ENCODE measurements around the gene EME2.

Gene EME2

DNA sequence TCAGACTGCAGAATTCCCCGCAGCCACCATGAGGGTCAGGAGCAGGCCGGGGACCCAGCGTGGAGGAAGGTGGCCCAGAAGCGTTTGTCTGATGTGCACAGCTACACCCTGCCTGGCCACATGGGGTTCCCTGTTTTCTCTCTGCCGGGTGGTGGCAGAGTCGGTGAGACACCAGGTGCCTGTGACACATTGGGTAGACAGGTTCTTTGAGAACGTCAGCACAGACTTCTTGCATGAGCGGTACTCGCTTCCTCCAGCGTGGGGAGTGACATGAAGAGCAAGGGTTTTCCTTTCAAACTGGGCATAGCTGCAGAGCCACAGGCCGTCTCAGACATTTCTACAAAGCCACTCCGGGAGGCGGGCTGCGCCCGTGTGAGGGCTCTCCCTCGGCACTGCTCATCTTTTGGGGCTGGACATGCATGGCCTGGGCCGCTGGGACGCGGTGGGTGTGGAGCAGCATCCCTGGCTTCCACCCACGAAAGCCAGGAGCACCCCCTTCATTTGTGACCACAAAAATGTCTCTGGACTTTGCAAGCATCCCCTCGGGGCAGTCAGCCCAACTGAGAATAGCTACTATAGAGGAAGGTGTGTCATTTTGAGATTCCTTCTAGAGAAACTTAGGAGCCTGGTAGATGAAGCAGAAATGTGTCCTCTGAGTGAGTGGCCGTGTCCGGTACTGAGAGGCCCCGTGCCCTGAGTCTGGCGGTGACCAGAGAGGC is 27.3 kb upstream of the EME2 start:
- DNase-seq (ENCODE audit: low read depth, low spot score): peak; percentile 77
- peak overlapping the region; percentile 20 for H3K4me3 ChIP-seq (ENCODE audit: low read depth, low read length)
- TF ChIP-seq, protein P1, sequence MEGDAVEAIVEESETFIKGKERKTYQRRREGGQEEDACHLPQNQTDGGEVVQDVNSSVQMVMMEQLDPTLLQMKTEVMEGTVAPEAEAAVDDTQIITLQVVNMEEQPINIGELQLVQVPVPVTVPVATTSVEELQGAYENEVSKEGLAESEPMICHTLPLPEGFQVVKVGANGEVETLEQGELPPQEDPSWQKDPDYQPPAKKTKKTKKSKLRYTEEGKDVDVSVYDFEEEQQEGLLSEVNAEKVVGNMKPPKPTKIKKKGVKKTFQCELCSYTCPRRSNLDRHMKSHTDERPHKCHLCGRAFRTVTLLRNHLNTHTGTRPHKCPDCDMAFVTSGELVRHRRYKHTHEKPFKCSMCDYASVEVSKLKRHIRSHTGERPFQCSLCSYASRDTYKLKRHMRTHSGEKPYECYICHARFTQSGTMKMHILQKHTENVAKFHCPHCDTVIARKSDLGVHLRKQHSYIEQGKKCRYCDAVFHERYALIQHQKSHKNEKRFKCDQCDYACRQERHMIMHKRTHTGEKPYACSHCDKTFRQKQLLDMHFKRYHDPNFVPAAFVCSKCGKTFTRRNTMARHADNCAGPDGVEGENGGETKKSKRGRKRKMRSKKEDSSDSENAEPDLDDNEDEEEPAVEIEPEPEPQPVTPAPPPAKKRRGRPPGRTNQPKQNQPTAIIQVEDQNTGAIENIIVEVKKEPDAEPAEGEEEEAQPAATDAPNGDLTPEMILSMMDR (IDR thresholded peaks at IDR 0.05; ENCODE audit: low read depth, low read length): no peak
- in situ Hi-C loops (cut with HindIII; ENCODE audit: low sequenced_read_pairs): no loop called here

GRCh38 chr16:1745900-1746692 is 26.5 kb upstream of the EME2 start:
- DNase-seq (ENCODE audit: low read depth, low spot score): peak; percentile 92
- H3K4me3 ChIP-seq (ENCODE audit: low read depth, low read length): peak overlapping the region; percentile 20
- in situ Hi-C loops (cut with HindIII; ENCODE audit: low sequenced_read_pairs): no loop called here
- TF ChIP-seq, protein P1 (IDR thresholded peaks at IDR 0.05; ENCODE audit: low read depth, low read length): no peak

DNA sequence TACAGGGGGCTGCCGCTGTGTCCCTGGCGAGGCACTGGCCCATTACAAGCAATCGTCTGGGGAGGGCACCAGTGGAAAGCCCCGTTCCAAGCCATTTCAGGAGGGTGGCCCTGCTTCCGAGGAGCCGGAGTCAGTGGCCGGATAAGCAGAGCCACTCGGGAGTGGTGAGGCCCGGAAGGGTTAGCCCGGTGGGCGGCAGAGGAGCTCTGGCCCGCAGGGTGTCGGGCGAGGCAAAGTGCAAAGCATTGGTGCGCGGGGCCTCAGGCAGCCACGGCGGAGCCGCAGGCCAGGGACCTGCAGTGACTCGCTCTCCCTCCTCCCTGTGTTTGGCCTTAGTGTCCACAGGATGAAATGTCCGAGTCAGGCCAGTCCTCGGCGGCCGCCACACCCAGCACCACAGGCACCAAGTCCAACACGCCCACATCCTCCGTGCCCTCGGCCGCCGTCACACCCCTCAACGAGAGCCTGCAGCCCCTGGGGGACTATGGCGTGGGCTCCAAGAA is 25.9 kb upstream of the EME2 start:
- no peak for DNase-seq (ENCODE audit: low read depth, low spot score)
- H3K4me3 ChIP-seq (ENCODE audit: low read depth, low read length): no peak overlapping the region
- TF ChIP-seq, protein P1 (IDR thresholded peaks at IDR 0.05; ENCODE audit: low read depth, low read length): no peak
- in situ Hi-C loops (cut with HindIII; ENCODE audit: low sequenced_read_pairs): no loop called here

- in situ Hi-C loops (cut with HindIII; ENCODE audit: low sequenced_read_pairs): no loop called here
- no peak for DNase-seq (ENCODE audit: low read depth, low spot score)
- H3K4me3 ChIP-seq (ENCODE audit: low read depth, low read length): no peak overlapping the region
- TF ChIP-seq, protein P1 (IDR thresholded peaks at IDR 0.05; ENCODE audit: low read depth, low read length): no peak
Measured at GRCh38 chr16:1747934-1748333, 24.7 kb upstream of the EME2 start.

- no peak for DNase-seq (ENCODE audit: low read depth, low spot score)
- in situ Hi-C loops (cut with HindIII; ENCODE audit: low sequenced_read_pairs): no loop called here
- no peak overlapping the region for H3K4me3 ChIP-seq (ENCODE audit: low read depth, low read length)
- TF ChIP-seq, protein P1 (IDR thresholded peaks at IDR 0.05; ENCODE audit: low read depth, low read length): no peak
Measured at GRCh38 chr16:1749152-1750117, 23.2 kb upstream of the EME2 start.

DNA sequence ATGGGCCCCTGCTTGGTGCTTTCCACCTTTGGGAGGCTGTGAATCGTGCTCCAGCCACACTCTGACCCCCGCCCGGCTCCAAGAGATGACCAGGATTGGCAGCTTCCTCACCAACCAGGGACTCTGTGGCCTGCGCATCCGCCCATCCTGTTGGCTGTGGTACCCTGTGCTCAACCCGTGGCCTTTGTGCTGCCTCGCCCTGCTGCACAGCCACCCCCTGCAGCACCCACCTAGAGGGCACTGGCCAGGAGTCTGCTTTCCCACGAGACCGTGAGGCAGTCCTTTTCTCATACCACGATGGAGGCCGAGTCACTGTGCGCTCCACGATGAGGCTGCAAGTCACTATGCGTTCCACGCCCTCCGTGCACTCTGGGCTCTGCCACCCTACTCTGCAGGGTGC is 20.7 kb upstream of the EME2 start:
- H3K4me3 ChIP-seq (ENCODE audit: low read depth, low read length): no peak overlapping the region
- DNase-seq (ENCODE audit: low read depth, low spot score): no peak
- TF ChIP-seq, protein P1 (IDR thresholded peaks at IDR 0.05; ENCODE audit: low read depth, low read length): no peak
- in situ Hi-C loops (cut with HindIII; ENCODE audit: low sequenced_read_pairs): no loop called here

Measured in astrocyte of the spinal cord (primary cell).